ENCODE data around the gene RPL27.
A peak's percentile ranks its signal among the peaks of the same experiment; 100 is the strongest.
"Not testable (repeated sequence)": the region's sequence is repeated elsewhere in the genome, so short reads cannot be mapped to it uniquely, and the experiment has no call there.

The RPL27 gene

GRCh38 chr17:42997984-42998938 lies at the start of gene RPL27:
TSS of gene RPL27 (plus strand) at chr17:42998419. CDS start at chr17:42998751, 332 bp downstream.
- DNase-seq, result peak; percentile 99

GRCh38 chr17:42950044-42950783 lies 48.0 kb upstream of the RPL27 start:
- no peak for DNase-seq

DNA sequence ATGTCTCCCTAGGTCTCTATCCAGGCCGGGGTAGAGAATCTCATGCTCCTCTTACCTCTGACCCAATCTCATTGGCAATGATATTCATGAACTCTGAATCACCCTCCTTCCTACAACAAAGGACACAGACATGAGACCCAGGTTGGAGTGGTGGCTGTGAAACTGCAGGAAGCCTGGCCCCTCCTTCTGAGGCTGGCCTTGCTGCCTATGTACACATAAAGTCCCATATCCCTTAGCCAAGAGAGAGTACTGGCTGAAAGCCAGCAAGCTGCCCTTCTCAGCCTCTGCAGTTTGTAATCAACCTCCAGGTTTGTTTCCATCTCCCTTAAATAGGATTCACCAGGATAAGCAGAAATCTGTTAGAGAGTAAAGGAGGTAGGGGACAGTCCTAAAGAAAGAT lies 44.5 kb upstream of the RPL27 start:
- DNase-seq, result no peak

GRCh38 chr17:42964161-42964932 lies 33.9 kb upstream of the RPL27 start, which contains the start of gene AARSD1:
TSS of gene AARSD1 (minus strand) at chr17:42964454. CDS start at chr17:42964440, 14 bp downstream.
- peak; percentile 90 for DNase-seq

DNA sequence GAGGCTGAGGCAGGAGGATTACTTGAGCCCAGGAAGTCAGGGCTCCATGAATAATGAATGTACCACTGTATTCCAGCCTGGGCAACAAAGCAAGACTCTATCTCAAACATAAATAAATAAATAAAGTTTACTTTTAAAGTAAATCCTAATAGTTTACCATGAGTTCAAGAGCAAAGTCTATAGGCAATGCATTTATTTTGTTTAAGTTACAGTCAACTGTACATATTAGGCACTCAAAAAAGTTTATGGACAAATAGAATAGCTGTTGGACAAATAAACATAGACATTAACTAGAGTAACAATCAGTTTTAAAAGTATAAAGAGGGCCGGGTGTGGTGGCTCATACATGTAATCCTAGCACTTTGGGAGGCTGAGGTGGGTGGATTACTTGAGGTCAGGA lies 30.3 kb upstream of the RPL27 start:
- DNase-seq, result no peak

DNA sequence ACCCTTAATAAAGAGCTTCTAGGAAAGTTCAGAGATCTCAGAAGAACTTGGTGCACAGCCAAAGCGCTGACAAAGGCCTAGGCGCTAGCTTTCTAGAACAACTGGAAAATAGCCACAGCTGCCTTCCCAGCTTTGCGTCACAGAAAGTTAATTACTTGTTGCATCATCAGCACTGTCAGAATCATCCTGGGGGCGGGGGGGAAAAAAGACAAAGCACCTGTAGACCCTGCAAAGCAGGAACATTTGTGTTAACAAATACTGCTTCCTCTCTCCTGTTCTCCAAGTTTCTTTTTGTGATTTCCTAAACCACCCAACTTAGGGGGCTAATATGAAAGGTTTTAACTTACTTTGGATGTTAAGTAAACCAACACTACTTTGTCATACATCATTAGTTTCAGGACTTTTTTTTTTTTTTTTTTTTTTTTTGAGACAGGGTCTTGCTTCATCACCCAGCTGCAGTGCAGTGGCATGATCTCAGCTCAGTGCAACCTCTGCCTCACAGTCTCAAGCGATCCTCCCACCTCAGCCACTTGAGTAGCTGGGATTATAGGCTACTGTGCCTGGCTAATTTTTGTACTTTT lies 29.1 kb upstream of the RPL27 start:
- DNase-seq, result peak; percentile 16

- no peak for DNase-seq
Observed at GRCh38 chr17:42971589-42971988, 26.6 kb upstream of the RPL27 start.

DNA sequence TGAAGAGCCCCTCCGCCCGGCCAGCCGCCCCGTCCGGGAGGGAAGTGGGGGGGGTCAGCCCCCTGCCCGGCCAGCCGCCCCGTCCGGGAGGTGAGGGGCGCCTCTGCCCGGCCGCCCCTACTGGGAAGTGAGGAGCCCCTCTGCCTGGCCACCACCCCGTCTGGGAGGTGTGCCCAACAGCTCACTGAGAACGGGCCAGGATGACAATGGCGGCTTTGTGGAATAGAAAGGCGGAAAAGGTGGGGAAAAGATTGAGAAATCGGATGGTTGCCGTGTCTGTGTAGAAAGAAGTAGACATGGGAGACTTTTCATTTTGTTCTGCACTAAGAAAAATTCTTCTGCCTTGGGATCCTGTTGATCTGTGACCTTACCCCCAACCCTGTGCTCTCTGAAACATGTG lies 24.9 kb upstream of the RPL27 start:
- not testable (repeated sequence) for DNase-seq

DNA sequence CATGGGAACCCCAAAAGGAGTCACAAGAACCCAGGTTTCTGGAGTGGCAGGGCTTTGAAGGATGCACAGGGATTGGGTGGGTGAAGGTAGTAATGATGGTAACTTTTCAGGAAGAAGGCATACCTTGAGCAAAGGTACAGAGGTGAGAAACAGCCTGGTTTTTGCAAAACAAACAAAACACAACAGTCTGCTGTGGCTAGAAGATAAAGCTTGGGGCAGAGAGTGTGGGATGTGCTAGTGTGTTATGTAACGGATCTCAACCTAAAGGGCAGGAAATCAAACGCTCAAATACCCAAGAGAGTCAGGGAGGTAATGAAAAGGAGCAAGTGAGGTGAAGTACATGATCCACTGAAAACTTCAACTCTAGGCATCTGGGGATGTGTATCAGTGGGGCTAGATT lies 23.0 kb upstream of the RPL27 start:
- no peak for DNase-seq

- not testable (repeated sequence) for DNase-seq
Observed at GRCh38 chr17:42975701-42976100, 22.5 kb upstream of the RPL27 start.

DNA sequence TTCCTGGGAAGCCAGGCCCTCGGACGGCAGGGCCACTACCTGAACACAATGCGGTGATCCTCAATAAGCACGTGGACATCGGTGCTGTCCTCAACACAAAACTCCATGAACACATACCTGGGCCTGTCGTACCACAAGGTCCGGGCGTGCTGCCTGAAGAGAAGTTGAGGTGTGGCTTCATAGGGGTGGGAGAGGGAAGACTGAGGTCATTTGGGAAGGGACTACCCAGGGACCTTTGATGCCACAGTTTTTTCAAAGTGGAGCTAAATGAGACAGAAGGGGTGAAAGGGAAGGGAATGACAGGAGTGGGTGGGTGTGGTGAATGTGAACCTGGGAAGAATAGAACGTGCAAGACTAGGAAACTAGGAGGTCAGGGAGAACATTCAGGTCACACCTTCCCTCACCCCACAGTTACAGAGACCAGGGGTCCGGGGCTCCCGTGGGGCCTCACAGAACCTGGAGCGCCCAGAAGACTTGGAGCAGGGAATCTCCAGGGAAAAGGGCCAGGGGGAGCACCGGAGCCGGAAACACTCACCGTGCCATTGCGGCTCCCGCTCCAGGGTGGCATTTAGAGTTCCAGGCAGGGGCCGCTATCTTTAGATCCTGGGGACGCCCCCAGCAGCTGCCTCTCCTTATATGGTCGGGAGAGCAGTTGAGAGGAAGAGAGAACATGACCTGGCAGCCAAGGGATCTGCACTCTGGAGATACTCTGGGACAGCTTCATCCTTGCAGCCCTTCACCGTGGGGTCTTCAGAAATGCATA lies 18.5 kb upstream of the RPL27 start, which contains the start of gene PTGES3L:
TSS of gene PTGES3L (minus strand) at position 570 of the 763 bp plus-strand sequence. CDS start at position 543, 27 bp downstream.
- no peak for DNase-seq

DNA sequence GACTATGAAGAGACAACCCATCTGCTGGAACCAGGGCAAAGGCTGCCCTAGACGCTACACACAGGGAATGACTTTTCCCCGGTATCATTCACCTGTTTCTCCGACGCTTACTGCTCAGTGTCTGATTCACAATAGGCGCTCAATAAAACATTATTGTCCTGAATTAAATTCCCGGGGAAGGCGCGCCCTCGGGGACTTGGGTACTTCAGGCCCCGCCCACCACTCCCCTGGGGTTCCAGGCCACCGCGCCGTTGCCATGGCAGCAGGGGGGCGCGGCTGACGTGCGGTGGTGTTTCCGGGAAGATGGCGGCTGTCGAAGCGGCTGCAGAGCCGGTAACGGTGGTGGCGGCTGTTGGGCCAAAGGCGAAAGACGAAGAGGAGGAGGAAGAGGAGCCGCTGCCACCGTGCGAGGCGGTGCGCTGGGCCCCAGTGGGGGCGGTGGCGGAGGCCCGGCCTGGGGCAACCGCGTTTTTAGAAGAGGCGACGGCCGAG lies 17.9 kb upstream of the RPL27 start, which contains the start of gene RUNDC1:
TSS of gene RUNDC1 (plus strand) at position 292 of the 492 bp plus-strand sequence. CDS start at position 304, 12 bp downstream.
- DNase-seq, result peak; percentile 89

DNA sequence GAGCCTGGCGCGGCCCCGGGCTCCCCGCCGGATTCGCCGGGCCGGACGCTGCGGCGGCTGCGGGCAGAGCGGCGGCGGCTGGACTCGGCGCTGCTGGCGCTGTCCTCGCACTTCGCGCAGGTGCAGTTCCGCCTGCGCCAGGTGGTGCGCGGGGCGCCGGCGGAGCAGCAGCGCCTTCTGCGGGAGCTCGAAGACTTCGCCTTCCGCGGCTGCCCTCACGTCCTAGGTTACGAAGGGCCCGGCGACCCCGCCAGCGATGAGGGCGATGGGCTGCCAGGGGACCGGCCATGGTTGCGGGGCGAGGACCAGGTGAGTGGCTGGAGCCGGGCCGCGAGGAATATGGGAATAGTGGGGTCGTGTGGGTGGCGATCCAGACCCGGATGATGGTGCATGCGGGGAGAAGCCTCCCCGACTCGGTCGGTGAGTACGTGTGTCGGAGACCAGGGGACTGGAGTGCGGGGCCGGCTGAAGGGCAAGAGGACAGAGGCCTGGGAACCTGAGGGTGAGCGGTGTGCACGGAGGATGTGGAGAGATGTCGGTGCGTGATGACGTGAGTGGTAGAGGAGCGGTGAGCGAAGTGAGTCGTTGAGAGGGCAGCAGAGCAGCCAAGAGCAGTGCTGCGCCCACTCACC lies 17.3 kb upstream of the RPL27 start:
- no peak for DNase-seq

- no peak for DNase-seq
Observed at GRCh38 chr17:42982266-42982665, 16.0 kb upstream of the RPL27 start.

- DNase-seq, result no peak
Observed at GRCh38 chr17:42985225-42985624, 13.0 kb upstream of the RPL27 start.

DNA sequence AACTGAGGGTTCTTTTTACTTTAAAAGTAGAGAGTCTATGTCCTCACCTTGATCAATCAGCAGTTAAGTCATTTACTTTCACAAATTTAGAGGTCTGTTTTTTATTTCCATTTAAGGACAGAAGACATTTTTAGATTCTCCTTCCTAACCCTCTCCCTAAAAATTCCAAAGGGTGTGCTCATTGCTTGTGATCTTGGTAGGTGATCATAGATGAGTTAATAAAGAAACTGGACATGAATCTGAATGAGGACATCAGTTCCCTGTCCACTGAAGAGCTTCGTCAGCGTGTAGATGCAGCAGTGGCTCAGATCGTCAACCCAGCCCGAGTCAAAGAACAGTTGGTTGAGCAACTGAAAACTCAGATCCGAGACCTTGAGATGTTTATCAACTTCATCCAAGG lies 9.1 kb upstream of the RPL27 start:
- no peak for DNase-seq

GRCh38 chr17:42989726-42990652 lies 8.2 kb upstream of the RPL27 start:
- DNase-seq, result no peak

DNA sequence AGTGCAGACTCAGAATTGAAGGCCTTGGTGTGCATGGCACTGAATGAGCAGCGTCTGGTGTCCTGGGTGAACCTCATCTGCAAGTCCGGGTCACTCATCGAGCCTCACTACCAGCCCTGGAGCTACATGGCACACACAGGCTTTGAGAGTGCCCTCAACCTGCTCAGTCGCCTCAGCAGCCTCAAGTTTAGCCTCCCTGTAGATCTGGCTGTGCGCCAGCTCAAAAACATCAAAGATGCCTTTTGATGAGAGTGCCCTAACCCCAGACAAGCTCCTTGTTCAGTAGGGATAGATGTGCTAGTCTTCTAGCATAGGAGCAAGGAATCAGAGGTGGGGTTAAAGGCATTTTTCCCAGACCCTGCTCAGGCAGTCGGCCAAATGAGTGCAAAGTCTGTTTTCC lies 6.7 kb upstream of the RPL27 start:
- no peak for DNase-seq

DNA sequence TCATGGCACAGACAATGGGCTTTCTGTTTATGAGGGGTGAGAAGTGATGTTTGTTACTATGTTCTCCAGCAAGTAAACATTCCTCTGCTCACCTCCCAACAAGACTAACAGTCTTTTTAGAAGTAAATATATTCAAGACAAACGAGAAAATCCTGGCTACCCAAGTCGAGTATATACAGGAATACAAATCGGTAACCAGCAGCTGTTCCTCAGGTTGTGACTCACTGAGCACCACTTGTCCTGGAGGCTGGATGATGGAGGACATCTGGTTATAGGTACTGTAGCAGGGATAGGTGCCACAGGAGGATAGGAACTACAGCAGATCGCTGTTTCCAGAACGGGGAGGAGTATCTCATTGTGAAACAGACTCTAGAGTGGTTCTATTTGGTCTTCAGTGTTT lies 5.3 kb upstream of the RPL27 start:
- no peak for DNase-seq

- not testable (repeated sequence) for DNase-seq
Observed at GRCh38 chr17:42993913-42994312, 4.3 kb upstream of the RPL27 start.
